ENCODE measurements around the gene ABCA1.

DNA sequence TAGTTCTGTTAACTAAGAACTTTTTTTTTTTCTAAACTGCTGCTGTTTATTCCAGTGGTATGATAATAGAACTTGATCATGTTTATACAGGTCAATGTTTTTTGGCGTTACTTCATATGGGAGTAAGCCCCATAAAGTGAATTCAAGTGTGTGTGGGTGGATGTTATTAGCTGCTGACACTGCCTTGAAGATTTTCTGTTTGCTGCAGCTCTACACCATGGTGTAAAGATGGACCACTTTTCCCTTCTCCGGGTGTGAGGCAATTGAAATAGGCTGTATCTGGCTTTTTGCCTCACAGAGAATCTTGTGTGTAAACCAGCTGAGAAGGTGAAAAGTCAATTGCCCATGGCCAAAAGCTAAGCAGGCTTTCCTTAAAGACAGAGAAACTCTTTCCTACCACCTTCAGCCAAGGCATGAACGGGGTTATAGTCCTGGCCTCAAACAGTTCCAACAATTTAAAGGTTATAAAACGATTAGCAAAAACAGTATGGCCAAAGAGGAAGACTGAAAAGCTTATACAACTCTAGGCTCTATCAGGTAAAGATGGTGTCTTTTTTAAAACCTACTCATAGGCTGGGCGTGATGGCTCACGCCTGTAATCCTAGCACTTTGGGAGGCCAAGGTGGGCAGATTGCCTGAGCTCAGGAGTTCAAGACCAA is 33.9 kb upstream of the ABCA1 start:
- TF ChIP-seq, protein P1, sequence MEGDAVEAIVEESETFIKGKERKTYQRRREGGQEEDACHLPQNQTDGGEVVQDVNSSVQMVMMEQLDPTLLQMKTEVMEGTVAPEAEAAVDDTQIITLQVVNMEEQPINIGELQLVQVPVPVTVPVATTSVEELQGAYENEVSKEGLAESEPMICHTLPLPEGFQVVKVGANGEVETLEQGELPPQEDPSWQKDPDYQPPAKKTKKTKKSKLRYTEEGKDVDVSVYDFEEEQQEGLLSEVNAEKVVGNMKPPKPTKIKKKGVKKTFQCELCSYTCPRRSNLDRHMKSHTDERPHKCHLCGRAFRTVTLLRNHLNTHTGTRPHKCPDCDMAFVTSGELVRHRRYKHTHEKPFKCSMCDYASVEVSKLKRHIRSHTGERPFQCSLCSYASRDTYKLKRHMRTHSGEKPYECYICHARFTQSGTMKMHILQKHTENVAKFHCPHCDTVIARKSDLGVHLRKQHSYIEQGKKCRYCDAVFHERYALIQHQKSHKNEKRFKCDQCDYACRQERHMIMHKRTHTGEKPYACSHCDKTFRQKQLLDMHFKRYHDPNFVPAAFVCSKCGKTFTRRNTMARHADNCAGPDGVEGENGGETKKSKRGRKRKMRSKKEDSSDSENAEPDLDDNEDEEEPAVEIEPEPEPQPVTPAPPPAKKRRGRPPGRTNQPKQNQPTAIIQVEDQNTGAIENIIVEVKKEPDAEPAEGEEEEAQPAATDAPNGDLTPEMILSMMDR (IDR thresholded peaks at IDR 0.05 in 4 of 5, conservative IDR thresholded peaks at IDR 0.05 in 1 of 5): no peak
- TF ChIP-seq POLR2A (IDR thresholded peaks at IDR 0.05): no peak
